ENCODE data around the gene CABLES1.
A peak's percentile ranks its signal among the peaks of the same experiment; 100 is the strongest.
"Not testable (repeated sequence)": the region's sequence is repeated elsewhere in the genome, so short reads cannot be mapped to it uniquely, and the experiment has no call there.

The CABLES1 gene, protein sequence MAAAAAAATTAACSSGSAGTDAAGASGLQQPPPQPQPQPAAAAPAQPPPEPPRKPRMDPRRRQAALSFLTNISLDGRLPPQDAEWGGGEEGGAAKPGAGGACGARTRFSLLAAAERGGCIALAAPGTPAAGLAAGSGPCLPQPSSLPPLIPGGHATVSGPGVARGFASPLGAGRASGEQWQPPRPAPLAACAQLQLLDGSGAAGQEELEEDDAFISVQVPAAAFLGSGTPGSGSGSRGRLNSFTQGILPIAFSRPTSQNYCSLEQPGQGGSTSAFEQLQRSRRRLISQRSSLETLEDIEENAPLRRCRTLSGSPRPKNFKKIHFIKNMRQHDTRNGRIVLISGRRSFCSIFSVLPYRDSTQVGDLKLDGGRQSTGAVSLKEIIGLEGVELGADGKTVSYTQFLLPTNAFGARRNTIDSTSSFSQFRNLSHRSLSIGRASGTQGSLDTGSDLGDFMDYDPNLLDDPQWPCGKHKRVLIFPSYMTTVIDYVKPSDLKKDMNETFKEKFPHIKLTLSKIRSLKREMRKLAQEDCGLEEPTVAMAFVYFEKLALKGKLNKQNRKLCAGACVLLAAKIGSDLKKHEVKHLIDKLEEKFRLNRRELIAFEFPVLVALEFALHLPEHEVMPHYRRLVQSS

DNA sequence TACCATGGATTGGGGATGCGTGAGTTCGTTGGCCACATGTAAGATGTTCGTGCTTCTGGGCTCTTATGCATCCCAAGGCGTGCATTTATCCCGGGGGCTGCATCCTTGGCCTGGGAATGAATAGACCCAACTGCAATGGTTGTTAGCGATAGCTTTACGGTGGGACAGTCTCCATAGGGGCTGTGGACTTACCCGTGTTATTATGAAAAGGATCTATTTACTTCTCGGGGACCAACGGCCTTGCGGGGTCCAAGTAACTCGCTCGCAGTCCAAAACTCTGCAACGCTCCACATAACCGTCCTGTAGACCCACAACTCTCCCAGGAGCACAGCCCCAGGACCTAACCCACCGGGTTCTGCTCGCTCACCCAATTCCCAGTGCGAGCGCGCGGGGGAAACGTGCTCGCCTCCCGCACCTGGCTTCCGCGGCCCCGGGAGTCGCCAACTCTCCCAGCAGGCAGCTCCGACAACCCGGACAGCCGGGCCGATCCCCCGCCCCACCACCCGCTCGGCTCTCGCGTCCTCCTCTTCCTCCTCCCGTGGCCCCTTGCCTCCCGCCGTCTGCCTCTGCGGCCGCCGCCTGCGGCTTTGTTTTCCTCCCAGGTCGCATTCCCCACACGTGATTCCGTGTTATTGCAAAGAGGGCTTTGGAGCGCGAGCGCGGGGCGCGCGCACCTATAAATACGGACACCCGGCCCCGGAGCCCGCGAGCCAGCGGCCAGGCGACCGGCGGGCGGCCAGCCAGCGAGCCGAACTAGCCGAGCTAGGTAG, at the start of gene CABLES1:
TSS of gene CABLES1 (plus strand) at position 706 of the 770 bp plus-strand sequence. CDS start 278 bp downstream, outside the sequence.
- peak in 47 of 56 donors; percentile 5 to 76 (median 46) for DNase-seq

DNA sequence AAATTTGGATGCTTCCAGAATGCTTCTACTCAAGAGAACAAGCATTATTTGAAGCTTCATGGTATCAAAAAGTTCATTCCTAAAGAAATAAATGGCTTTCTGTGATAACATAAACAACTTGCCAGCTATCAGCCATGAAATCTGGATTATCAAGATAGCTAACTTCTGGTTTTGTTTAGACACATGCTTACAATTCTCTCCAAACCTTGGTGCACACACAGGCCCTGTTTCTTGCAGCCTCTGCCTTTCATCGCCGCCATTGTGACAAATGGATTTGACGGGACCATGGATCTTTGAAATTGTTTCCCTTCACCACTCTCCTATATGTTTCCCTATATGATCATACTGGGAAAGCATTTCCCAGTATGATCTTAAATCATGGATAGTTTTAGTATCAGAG, 47.9 kb upstream of the CABLES1 start:
- DNase-seq: no peak

DNA sequence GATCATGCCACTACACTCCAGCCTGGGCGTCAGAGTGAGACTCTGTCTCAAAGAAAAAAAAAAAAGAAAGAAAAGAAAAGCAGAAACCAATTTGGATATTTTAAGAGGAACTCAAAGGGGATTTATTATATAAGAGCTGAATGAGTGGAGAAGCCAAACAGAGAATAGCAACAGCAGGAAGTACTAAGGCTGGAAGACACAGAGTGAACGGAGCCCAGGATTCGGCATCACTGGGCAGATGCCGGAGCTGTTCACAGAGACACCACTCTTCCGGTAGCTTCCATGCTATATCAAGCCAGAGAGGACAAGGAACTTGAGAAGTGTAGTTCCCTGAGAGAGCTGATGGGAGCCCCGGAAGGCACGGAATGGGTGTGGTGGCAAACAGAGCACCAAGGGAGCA, 47.0 kb upstream of the CABLES1 start:
- peak in 1 of 56 donors; percentile 14 for DNase-seq

DNA sequence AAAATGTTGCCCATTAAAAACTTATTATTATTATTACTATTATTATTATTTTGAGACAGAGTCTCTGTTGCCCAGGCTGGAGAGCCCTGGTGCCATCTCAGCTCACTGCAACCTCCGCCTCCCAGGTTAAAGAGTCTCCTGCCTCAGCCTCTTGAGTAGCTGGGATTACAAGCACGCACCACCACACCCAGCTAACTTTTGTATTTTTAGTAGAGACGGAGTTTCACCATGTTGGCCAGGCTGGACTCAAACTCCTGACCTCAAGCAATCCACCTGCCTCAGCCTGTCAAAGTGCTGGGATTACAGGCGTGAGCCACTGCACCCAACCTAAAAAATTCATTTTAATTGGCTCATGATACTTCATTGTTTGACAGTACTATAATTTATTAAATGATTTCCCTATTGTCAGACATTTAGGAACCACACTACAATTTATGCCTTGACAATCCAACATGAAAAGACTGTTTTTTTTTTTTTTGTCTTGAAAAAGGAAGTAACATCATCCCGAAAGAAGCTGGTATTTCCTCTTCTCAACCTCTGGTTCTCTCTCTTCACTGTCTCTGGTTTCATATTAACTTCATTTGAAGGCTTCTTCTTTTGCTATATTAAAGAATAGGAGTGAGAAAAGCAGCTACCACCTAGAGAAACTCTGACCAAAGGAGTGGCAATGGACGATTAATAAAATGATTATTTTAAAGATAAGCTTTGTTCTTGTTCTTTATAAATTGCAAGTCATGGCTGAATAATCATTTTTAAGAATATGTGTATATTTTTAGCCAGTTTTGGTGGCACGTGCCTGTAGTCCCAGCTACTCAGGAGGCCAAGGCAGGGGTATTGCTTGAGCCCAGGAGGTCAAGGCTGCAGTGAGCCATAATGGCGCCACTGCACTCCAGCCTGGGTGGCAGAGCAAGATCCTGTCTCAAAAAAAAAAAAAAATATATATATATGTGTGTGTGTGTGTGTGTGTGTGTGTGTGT, 44.0 kb upstream of the CABLES1 start:
- not testable (repeated sequence) for DNase-seq

DNA sequence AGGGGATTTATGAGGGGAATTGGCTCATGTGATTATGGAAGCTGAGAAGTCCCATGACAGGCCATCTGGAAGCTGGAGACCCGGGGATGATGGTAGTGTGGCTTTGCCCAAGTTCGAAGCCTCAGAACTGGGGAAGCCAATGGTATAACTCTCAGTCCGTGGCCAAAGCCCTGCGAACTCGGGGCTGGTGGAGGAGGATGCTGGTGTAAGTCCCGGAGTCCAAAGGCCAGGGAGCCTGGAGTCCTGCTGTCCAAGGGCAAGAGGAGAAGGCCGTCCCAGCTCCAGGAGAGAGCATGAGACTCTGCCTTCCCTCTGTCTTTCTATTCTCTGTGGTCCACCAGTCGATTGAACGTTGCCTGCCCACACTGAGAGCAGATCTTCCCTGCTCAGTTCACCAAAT, 43.2 kb upstream of the CABLES1 start:
- no peak for DNase-seq

DNA sequence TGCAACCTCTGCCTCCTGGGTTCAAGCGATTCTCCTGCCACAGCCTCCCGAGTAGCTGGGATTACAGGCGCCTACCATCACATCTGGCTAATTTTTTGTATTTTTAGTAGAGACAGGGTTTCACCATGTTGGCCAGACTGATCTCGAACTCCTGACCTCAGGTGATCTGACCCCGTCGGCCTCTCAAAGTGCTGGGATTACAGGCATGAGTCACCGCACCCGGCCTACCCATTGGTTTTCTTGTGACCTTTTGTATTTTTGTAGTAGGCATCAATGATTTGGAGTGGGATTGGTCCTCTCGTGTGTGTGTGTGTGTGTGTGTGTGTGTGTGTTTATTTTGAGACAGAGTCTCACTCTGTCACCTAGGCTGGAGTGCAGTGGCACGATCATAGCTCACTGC, 42.2 kb upstream of the CABLES1 start:
- not testable (repeated sequence) for DNase-seq

DNA sequence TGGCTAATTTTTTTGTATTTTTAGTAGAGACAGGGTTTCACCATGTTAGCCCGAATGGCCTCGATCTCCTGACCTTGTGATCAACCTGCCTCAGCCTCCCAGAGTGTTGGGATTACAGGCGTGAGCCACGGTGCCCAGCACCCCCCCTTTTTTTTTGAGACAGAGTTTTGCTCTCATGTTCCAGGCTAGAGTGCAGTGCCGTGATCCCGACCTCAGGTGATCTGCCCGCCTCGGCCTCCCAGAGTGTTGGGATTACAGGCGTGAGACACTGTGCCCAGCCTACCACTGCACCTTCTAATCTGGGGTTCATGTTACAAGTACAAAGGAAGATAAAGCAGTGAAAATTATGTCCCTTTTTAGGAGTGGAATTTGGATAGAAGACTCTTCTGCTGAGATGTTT, 41.5 kb upstream of the CABLES1 start:
- no peak for DNase-seq

DNA sequence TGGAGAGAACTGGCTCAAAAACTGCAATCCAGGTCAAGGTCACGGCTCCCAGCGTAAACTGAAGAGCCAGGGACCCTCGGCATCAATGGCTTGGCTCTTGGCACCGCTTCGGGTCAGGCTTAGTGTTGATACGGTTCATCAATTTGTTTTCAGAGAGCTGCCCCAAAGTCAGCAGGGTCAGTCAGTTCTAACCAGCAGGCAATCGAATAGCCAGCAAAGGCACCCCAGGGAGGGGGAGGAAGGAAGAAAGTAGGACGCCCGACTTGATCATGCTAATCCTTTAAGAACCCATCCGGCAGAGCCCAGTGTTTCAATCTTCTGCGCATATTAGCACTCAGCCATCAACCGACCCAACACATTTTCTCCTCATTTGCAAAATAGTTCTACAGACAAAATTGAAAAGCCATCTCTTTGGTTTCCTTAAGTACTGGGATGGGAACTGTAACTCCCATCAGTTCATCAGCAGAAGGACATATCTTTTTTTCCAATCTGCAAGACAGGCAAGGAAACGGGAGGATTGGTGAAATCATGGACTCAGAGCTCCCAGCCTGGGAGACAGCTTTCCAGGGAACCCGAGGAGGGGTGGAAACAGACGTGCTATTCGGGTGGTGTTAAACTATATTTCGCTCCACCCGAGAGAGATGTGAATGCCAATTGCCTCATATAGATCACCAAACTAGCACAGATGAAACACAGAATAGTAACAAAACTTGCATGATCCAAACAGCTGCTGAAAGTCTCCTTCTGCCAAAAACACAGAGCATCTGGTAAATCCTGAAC, 40.7 kb upstream of the CABLES1 start:
- DNase-seq: no peak

DNA sequence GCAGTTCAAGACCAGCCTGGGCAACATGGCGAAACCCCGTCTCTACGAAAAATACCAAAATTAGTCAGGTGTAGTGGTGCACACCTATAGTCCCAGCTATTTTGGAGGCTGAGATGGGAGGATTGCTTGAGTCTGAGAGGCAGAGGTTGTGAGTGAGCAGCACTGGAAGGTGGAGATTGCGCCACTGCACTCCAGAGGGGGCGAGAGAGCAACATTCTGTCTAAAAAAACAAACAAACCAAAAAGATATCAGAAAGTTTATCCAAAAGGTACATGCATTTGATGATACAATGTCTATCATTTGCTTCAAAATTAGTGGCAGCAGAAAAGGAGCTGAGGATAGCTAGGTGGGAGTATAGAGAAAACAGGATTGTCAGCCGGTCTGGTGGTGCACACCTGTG, 39.8 kb upstream of the CABLES1 start:
- no peak for DNase-seq

DNA sequence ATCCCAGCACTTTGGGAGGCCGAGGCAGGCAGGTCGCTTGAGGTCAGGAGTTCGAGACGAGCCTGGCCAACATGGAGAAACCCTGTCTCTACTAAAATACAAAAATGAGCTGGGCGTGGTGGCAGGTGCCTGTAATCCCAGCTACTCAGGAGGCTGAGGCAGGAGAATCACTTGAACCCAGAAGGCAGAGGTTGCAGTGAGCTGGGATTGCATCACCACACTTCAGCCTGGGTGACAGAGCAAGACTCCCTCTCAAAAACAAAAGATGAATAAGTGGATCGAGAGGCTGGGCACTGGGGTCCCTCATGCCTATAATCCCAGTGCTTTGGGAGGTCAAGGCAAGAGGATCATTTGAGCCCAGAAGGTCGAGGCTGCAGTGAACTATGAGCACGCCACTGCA, 38.3 kb upstream of the CABLES1 start:
- DNase-seq: not testable (repeated sequence)

DNA sequence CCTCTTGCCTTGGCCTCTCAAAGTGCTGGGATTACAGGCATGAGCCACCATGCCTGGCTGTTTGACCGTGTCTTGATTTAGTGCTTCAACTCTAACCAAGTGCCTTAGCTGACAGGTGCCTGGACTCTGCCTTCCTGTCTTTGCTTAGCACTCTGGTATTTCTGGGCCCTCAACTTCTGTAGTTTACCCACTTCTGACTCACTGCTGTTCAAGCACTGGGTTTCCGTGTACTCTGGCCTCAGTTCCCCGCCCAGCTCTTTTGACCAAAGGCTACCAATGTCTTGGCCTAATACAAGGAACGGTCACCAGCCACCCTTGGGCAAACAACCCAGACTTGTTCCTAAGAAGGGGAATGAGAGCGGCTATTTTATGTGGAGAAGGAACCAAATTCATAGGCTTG, 35.7 kb upstream of the CABLES1 start:
- DNase-seq: no peak

DNA sequence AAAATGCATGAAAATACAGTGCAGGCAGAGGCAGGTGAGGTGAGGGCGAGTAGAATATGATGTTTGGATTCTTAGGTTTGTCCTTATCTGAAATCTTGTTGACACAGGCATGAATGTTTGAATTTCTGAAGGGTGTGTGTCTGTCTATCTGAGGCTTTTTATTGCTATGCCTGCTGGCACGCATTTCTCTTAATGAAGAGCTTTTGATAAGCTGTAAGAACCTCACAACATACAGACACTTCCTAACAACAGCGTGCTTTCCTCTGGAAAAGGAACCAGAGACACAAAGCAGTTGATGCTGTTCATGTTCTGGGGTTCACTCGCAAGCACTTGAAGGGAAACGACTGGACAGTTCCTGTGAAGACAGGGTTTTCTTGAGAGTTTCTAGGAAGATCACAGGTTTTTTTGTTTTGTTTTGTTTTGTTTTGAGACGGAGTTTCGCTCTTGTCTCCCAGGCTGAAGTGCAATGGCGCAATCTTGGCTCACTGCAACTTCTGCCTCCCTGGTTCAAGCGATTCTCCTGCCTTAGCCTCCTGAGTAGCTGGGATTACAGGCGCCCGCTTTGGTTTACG, 33.3 kb upstream of the CABLES1 start:
- DNase-seq: no peak

DNA sequence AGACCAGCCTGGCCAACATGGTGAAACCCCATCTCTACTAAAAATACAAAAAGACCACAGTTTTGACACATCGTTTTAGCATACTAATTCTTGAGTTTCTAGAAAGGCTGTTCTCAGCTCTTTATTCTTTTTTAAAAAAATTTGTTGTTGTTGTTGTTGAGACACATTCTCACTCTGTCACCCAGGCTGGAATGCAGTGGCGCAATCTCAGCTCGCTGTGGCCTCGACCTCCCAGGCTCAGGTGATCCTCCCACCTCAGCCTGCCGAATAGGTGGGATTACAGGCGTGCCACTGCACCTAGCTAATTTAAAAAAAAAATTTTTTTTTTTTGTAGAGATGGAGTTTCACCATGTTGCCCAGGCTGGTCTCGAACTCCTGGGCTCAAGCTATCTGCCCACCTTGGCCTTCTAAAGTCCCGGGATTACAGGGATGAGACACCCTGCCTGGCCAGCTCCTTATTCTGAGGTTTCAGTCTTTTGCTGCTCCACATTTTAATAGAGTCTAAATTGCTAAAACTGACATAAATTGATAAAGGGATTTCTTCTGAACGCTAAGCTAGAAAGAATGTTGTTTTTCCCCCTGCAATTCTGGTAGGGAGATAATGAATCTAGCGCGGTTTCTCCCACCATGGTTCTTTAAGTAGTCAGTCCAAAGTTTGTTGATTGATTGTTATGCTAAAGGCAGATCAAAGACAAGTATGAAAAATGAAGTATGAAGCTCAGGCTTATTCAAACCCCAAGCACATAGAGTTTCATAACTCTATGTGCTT, 32.6 kb upstream of the CABLES1 start:
- DNase-seq: no peak

DNA sequence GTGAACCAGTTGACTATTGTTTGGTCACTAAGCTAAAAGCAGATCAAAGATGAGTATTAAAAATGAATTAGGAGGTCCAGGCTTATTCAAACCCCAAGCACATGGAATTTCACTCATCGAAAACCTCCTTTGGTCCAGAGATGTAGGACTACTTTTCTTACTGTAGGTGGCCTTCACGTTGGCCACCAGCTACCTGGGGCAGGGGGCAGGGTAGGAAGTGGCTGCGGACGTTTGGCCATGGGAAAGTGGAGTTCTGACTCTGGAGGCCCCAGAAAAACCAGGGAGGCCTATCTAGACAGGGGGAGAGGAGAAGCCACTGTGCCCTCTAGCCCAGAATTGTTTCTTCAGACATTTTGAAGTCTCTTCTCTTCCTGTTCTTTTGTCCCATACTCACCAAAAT, 31.8 kb upstream of the CABLES1 start:
- no peak for DNase-seq

DNA sequence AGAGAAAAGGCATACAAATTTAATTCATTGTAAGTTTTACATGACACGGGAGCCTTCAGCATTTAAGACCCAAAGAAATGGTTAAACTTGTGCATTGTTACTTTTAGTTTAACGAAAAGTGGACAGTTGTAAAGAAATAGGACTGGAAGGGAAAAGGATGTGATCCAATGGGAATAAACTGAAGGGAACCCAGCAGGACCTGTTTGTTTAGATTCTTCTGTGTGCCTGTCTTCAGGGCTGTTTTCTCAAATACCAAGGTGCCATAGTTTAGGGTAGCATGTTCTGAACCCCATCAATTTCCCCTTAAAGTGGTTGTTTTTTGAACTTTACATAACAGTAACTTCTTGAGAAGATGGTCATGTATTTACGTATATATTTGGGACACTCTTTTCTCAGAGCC, 30.3 kb upstream of the CABLES1 start:
- DNase-seq: no peak

DNA sequence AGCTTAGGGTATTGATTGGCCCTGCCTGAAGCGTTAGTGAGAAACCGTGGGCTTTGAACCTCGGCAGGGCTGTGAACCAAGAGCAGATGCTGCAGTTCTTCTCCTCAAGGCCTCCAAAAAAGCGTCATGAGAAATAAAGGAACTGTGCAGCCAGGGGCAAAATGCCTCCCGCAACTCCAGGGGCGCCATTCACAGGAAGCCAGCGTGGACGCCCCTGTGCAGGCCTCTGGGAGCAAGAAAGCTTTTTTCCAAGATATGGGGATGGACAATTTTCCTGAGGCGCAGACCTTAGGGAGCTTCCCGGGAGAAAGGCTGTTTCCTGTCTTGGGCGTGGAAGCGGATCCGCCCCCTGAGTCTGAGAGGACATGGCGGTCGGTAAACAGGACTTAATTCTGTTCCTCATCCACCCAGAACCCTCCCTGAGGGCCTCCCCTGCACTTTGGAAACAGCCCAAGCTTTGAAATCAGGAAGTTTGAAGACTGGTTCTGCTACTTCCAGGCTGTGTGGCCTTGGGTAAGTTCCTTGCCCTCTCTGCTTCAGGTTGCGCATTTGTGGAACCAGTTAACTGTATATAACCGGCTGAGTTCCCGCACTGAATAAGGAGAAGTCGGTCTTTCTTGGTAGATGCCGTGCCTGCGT, 29.6 kb upstream of the CABLES1 start:
- DNase-seq: peak in 1 of 56 donors; percentile 8

DNA sequence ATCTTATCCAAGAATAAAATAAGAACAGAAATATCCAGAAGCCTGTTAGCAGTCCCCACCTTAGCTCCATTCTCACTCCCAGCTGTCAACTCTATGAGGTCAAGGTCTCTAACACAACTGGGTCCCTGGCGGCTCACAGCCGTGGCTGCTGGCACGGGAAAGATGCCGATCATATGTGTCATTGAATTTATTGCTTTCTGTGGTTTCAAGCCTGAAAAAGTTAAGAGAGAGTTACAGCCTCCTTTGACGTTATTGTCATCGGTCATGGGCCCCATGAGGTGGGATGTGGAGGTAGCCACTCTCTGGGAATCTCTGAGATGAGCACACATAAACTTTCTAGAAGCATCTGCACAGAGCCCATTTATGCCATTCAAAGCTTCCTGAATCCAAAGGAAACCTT, 28.7 kb upstream of the CABLES1 start:
- DNase-seq: no peak

DNA sequence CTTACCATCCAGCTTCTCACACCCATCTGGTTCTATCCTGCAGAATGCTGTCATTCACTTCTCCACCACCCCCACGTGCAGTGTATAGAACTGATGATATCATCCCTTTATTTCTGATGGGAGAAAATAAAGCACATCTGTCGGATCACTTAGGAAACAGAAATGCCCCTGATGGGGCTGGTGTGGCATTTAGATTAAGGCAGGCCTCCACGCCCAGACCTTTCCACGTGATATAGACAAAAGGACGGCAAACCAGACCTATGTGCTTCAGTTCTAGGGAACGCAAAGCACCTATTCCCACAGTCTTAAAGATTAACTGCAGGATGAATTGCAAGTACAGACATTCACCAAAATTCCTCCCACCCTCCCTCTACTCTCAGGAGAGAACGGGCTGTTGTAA, 27.6 kb upstream of the CABLES1 start:
- no peak for DNase-seq
